ENCODE data around the gene VAMP4. TPM values are rescaled to one million over a fixed set of nuclear protein-coding genes. Genes with fewer than 3 reads are reported as not detected.
"Not testable (repeated sequence)": the region's sequence is repeated elsewhere in the genome, so short reads cannot be mapped to it uniquely, and the experiment has no call there.

The VAMP4 gene
- total RNA-seq, 1 experiment from 2014 or later, result 9.3 TPM

DNA sequence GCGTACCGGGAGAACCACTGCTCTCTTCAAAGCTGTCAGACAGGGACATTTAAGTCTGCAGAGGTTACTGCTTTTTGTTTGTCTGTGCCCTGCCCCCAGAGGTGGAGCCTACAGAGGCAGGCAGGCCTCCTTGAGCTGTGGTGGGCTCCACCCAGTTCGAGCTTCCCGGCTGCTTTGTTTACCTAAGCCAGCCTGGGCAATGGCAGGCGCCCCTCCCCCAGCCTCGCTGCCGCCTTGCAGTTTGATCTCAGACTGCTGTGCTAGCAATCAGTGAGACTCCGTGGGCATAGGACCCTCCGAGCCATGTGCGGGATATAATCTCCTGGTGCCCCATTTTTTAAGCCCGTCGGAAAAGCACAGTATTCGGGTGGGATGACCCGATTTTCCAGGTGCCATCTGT is 46.1 kb downstream of the VAMP4 start:
- H3K9me3 ChIP-seq (replicated peaks); H3K27me3 ChIP-seq; H3K4me1 ChIP-seq; H3K4me3 ChIP-seq; DNase-seq; H3K27ac ChIP-seq; H3K36me3 ChIP-seq: not testable (repeated sequence)

DNA sequence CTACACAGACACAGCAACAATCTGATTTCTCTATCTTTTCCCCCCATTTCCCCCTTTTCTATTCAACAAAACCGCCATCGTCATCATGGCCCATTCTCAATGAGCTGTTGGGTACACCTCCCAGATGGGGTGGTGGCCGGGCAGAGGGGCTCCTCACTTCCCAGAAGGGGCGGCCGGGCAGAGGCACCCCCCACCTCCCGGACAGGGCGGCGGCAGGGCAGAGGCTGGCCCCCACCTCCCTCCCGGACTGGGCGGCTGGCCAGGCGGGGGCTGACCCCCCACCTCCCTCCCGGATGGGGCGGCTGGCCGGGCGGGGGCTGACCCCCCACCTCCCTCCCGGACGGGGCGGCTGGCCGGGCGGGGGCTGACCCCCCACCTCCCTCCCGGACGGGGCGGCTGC is 48.3 kb downstream of the VAMP4 start:
- H3K9me3 ChIP-seq (replicated peaks); DNase-seq; H3K27me3 ChIP-seq; H3K4me3 ChIP-seq; H3K27ac ChIP-seq; H3K4me1 ChIP-seq; H3K36me3 ChIP-seq: not testable (repeated sequence)

GRCh38 chr1:171683870-171684269 is 58.0 kb downstream of the VAMP4 start:
- no peaks in the 10 kb centered on the region for H3K36me3 ChIP-seq
- 0 out of 2 replicates have a peak, but pooled peaks cover 4% of the 10 kb centered on the region for H3K4me1 ChIP-seq
- DNase-seq, result no peak
- no peak overlapping the region for H3K27ac ChIP-seq
- no peak overlapping the region for H3K4me3 ChIP-seq
- no peaks in the 10 kb centered on the region for H3K27me3 ChIP-seq
- H3K9me3 ChIP-seq (replicated peaks), result no peaks in the 10 kb centered on the region

GRCh38 chr1:171680339-171680738 is 61.5 kb downstream of the VAMP4 start:
- Histone ChIP-seq H3K9me3 (replicated peaks) (no peaks in the 10 kb centered on the region), H3K4me3 (no peak overlapping the region), H3K27me3 (no peaks in the 10 kb centered on the region), H3K36me3 (no peaks in the 10 kb centered on the region), H3K27ac (no peak overlapping the region), H3K4me1 (no peaks in the 10 kb centered on the region)
- DNase-seq, result no peak

GRCh38 chr1:171676823-171677222 is 65.0 kb downstream of the VAMP4 start:
- Histone ChIP-seq H3K4me3 (no peak overlapping the region), H3K27ac (no peak overlapping the region), H3K4me1 (no peaks in the 10 kb centered on the region), H3K9me3 (replicated peaks) (no peaks in the 10 kb centered on the region), H3K27me3 (no peaks in the 10 kb centered on the region), H3K36me3 (no peaks in the 10 kb centered on the region)
- DNase-seq, result no peak

- no peaks in the 10 kb centered on the region for H3K36me3 ChIP-seq
- no peaks in the 10 kb centered on the region for H3K27me3 ChIP-seq
- H3K9me3 ChIP-seq (replicated peaks), result no peaks in the 10 kb centered on the region
- no peak overlapping the region for H3K4me3 ChIP-seq
- no peak for DNase-seq
- H3K4me1 ChIP-seq, result no peaks in the 10 kb centered on the region
- H3K27ac ChIP-seq, result no peak overlapping the region
Measured at GRCh38 chr1:171674431-171675405, 67.1 kb downstream of the VAMP4 start.

DNA sequence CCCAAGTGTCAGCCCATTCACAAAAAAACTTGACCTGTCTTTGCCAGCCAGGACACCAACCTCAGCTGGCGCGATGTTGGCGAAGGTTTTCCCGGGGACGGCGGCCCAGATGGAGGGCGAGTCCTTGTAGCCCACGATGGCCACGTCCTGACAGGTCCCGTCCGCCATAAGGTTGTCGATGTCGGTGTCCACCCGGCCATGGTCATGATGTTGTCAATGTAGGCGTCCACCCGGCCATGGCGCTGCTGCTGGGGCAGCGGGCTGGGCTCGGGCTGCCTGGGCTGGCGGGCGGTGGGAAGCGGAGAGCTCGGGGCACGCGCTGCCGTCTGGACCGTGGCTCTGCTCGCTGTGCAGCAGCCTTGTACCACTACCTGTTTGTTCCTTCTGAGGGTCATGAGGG is 71.1 kb downstream of the VAMP4 start:
- H3K4me1 ChIP-seq, result no peaks in the 10 kb centered on the region
- no peaks in the 10 kb centered on the region for H3K27me3 ChIP-seq
- H3K4me3 ChIP-seq, result no peak overlapping the region
- H3K36me3 ChIP-seq, result no peaks in the 10 kb centered on the region
- no peak overlapping the region for H3K27ac ChIP-seq
- no peaks in the 10 kb centered on the region for H3K9me3 ChIP-seq (replicated peaks)
- no peak for DNase-seq

- DNase-seq, result no peak
- H3K27me3 ChIP-seq, result no peaks in the 10 kb centered on the region; the same call in 1 of the 2 replicates
- no peak overlapping the region for H3K27ac ChIP-seq
- no peaks in the 10 kb centered on the region for H3K4me1 ChIP-seq
- no peak overlapping the region for H3K4me3 ChIP-seq
- no peaks in the 10 kb centered on the region for H3K9me3 ChIP-seq (replicated peaks)
- H3K36me3 ChIP-seq, result no peaks in the 10 kb centered on the region
Measured at GRCh38 chr1:171668372-171668771, 73.5 kb downstream of the VAMP4 start.

DNA sequence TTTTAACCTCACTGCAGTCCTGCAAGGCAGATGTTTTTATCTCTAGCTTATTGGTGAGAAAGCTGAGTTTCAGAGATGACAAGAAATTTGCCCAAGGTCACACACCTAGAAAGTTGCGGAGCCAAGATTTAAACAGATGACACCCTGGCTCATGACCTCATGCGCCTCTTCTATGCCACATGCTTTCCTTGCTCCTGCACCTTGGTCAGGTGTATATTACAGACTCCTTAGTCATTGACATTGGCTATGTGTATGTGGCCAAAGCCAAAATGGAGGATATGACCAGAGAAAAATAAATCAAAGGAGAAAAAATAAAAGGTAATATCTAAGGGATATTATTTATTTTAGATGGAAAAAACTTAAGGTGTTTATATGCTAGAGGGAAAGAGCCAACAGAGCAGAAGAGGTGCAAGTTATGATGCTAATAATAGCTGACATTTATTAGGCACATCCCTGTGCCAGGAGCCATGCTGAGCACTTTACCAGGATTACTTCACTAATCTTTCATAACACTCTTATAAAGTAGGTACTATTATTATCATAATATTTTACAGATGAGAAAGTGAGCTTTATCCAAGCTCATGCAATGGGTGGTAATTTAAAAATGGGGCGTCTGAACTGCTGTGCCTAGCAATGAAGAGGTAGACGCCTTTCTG is 75.6 kb downstream of the VAMP4 start:
- H3K4me3 ChIP-seq, result no peak overlapping the region
- no peak for DNase-seq
- H3K9me3 ChIP-seq (replicated peaks), result no peaks in the 10 kb centered on the region
- H3K27ac ChIP-seq, result no peak overlapping the region
- no peaks in the 10 kb centered on the region for H3K4me1 ChIP-seq
- H3K27me3 ChIP-seq, result no peaks in the 10 kb centered on the region; the same call in 1 of the 2 replicates
- no peaks in the 10 kb centered on the region for H3K36me3 ChIP-seq

GRCh38 chr1:171664976-171665375 is 76.9 kb downstream of the VAMP4 start:
- no peak overlapping the region for H3K27ac ChIP-seq
- H3K4me1 ChIP-seq, result no peaks in the 10 kb centered on the region
- no peaks in the 10 kb centered on the region for H3K36me3 ChIP-seq
- no peak for DNase-seq
- no peaks in the 10 kb centered on the region; the same call in 1 of the 2 replicates for H3K27me3 ChIP-seq
- no peak overlapping the region for H3K4me3 ChIP-seq
- H3K9me3 ChIP-seq (replicated peaks), result no peaks in the 10 kb centered on the region

DNA sequence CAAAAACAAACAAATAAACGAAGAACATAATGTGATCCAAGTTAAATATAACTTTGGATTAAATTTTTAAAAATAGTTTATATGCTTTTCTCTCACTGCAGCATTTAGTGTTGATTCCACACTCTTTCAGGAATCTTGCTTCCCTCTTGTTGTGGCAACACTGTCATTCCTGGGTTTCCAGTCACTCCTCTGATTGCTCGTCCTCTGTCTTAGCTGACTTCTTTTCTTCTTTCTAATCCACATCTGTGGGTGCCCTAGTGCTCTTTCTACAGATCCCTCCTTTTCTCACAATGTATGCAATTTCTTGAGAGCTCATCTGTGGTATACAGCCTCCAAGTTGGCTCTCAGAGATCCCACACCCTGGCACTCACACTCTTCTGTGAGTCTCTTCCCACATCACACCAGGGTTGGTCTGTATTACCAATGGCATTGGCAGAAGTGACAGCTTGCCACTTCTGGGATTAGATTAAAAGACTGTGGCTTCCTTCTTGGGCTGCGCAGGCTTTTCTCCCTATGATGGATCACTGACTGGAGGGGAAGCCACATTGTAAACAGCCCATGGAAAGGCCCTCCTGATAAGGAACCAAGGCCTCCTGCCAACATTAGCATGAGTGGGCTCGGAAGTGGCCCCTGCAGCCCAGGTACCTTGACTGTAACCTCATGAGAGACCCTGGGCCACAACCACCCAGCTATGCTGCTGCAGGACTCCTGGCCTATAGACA is 77.8 kb downstream of the VAMP4 start:
- Histone ChIP-seq H3K4me1 (no peaks in the 10 kb centered on the region), H3K27ac (no peak overlapping the region), H3K9me3 (replicated peaks) (no peaks in the 10 kb centered on the region), H3K36me3 (no peaks in the 10 kb centered on the region), H3K4me3 (no peak overlapping the region), H3K27me3 (no peaks in the 10 kb centered on the region; the same call in 1 of the 2 replicates)
- DNase-seq, result no peak

- Histone ChIP-seq H3K4me1 (no peaks in the 10 kb centered on the region), H3K27ac (no peak overlapping the region), H3K27me3 (no peaks in the 10 kb centered on the region; the same call in 1 of the 2 replicates), H3K9me3 (replicated peaks) (no peaks in the 10 kb centered on the region), H3K36me3 (no peaks in the 10 kb centered on the region), H3K4me3 (no peak overlapping the region)
- no peak for DNase-seq
Measured at GRCh38 chr1:171663036-171663853, 78.6 kb downstream of the VAMP4 start.

- Histone ChIP-seq H3K9me3 (replicated peaks) (no peaks in the 10 kb centered on the region), H3K27me3 (no peaks in the 10 kb centered on the region; the same call in 1 of the 2 replicates), H3K27ac (no peak overlapping the region), H3K4me3 (no peak overlapping the region), H3K4me1 (no peaks in the 10 kb centered on the region), H3K36me3 (no peaks in the 10 kb centered on the region)
- no peak for DNase-seq
Measured at GRCh38 chr1:171661076-171661650, 80.7 kb downstream of the VAMP4 start.

GRCh38 chr1:171656206-171656605 is 85.7 kb downstream of the VAMP4 start:
- not testable (repeated sequence) for H3K27me3 ChIP-seq; H3K36me3 ChIP-seq; DNase-seq; H3K4me1 ChIP-seq; H3K27ac ChIP-seq; H3K4me3 ChIP-seq; H3K9me3 ChIP-seq (replicated peaks)
